Keratinocyte (primary cell): ENCODE results near the gene MAP1LC3B2. TPM values are rescaled to one million over a fixed set of nuclear protein-coding genes. Genes with fewer than 3 reads are reported as not detected.

Experiments
- DNase-seq: peaks from one replicate; pipeline ENCODE4 v3.0.0-alpha.2; 2011; ENCODE audit warnings: low read depth, missing footprints, low spot score
- FAIRE-seq: peaks from 2 replicates; lab custom pipeline; 2011; peaks lifted over from hg19 to GRCh38; lab: Jason Lieb, UNC
- H2AFZ ChIP-seq: 2 replicates; pipeline ENCODE4 v1.6.0; 2012; ENCODE audit warnings: low read length, control low read depth, inconsistent platforms; ENCODE audit not compliant: control insufficient read depth
- H3K27ac ChIP-seq: 2 replicates; pipeline ENCODE4 v1.5.1; 2011; ENCODE audit warnings: low read length; ENCODE audit not compliant: control insufficient read depth, insufficient read depth
- H3K27me3 ChIP-seq: 3 replicates; pipeline ENCODE4 v1.6.0; 2011; ENCODE audit warnings: low read length; ENCODE audit not compliant: control insufficient read depth, insufficient read depth; ENCODE audit errors: extremely low read depth
- H3K36me3 ChIP-seq, 2 experiments: 2 replicates in 1 of 2; 3 replicates in 1 of 2; pipeline ENCODE4 v1.5.1; 2011; ENCODE audit warnings: low read length in 2 of 2, mild to moderate bottlenecking in 1 of 2; ENCODE audit not compliant: control insufficient read depth in 2 of 2, insufficient read depth in 2 of 2; ENCODE audit errors: extremely low read depth in 1 of 2
- H3K4me1 ChIP-seq: 3 replicates; pipeline ENCODE4 v1.5.1; 2011; ENCODE audit warnings: low read length; ENCODE audit not compliant: control insufficient read depth, insufficient read depth; ENCODE audit errors: extremely low read depth
- H3K4me2 ChIP-seq: 3 replicates; pipeline ENCODE4 v1.6.0; 2011; ENCODE audit warnings: low read depth, low read length; ENCODE audit not compliant: control insufficient read depth, insufficient read depth; ENCODE audit errors: extremely low read depth
- H3K4me3 ChIP-seq, 3 experiments: fragments of 200-600 bp in 1 of 3; sonication (generic) in 1 of 3; 2 replicates in 2 of 3; 3 replicates in 1 of 3; pipeline ENCODE4 v1.5.1; 2011 to 2016; ENCODE audit warnings: low read length in 3 of 3, mild to moderate bottlenecking in 3 of 3, control low read depth in 2 of 3, inconsistent platforms in 1 of 3, low read depth in 1 of 3, mixed read lengths in 1 of 3, mixed run types in 1 of 3, moderate library complexity in 1 of 3; ENCODE audit not compliant: control insufficient read depth in 2 of 3, insufficient read depth in 2 of 3; ENCODE audit errors: extremely low read depth in 1 of 3
- H3K79me2 ChIP-seq: 2 replicates; pipeline ENCODE4 v1.6.0; 2012; ENCODE audit warnings: low read length; ENCODE audit not compliant: control insufficient read depth, insufficient read depth
- H3K9ac ChIP-seq: 3 replicates; pipeline ENCODE4 v1.6.0; 2011; ENCODE audit warnings: low read length; ENCODE audit not compliant: control insufficient read depth, insufficient read depth; ENCODE audit errors: extremely low read depth
- H3K9me1 ChIP-seq: 3 replicates; pipeline ENCODE4 v1.6.0; 2011; ENCODE audit warnings: low read length; ENCODE audit not compliant: control insufficient read depth, insufficient read depth; ENCODE audit errors: extremely low read depth
- H3K9me3 ChIP-seq: 2 replicates; pipeline ENCODE4 v1.5.1; 2012; ENCODE audit warnings: low read depth, low read length; ENCODE audit not compliant: control insufficient read depth
- H4K20me1 ChIP-seq: 3 replicates; pipeline ENCODE4 v1.6.0; 2011; ENCODE audit warnings: low read length; ENCODE audit not compliant: control insufficient read depth, insufficient read depth; ENCODE audit errors: extremely low read depth
- CTCF ChIP-seq, 3 experiments: IDR thresholded peaks in 1 of 3; conservative IDR thresholded peaks in 1 of 3; optimal IDR thresholded peaks in 1 of 3; 2 replicates in 2 of 3; 3 replicates in 1 of 3; pipeline versions ENCODE3 to v1.5.1; 2011; ENCODE audit warnings: low read length in 3 of 3, mild to moderate bottlenecking in 3 of 3, moderate library complexity in 2 of 3, control low read depth in 1 of 3, inconsistent platforms in 1 of 3; ENCODE audit not compliant: insufficient read depth in 2 of 3; ENCODE audit errors: extremely low read depth in 1 of 3
- EZH2 ChIP-seq: IDR thresholded peaks from one replicate; pipeline ENCODE4 v1.6.1; 2012; ENCODE audit warnings: inconsistent platforms, mild to moderate bottlenecking, low read length, moderate library complexity
- dilution Hi-C: fragments of 300-500 bp; cut with MboI; formaldehyde crosslinking; loops from one replicate; pipeline ENCODE4 v1.7.0; 2020; ENCODE audit warnings: low sequenced_read_pairs; ENCODE audit not compliant: extremely low pct_ligation_motif_present
- polyA plus RNA-seq, 5 experiments: library from polyadenylated mRNA; depleted of rRNA in 3 of 5; stranded (reverse) in 3 of 5; stranded (forward) in 1 of 5; unstranded in 1 of 5; fragments of >200 nt; gene quantifications; 1 replicate in 1 of 5; 2 replicates in 3 of 5; 3 replicates in 1 of 5; pipeline versions ENCODE4 v1.2.1 to v1.2.3, GENCODE V29; 2011 to 2012; ENCODE audit warnings: missing spikeins in 2 of 5, low read depth in 1 of 5, low replicate concordance in 1 of 5

The MAP1LC3B2 gene
- polyA plus RNA-seq, 1 donor (not counting 4 experiments of a cell fraction or from before 2014, with no cell fraction given): 6.0 TPM

GRCh38 chr12:116604951-116605641 lies 45.9 kb downstream of the MAP1LC3B2 start:
- dilution Hi-C loops: no loop called here
- FAIRE-seq: no peak
- TF ChIP-seq EZH2 (no peak), CTCF (optimal IDR thresholded peaks at IDR 0.05 in 1 of 3, IDR thresholded peaks at IDR 0.05 in 1 of 3, conservative IDR thresholded peaks at IDR 0.05 in 1 of 3; ENCODE audit: extremely low read depth in 1 of 3, insufficient read depth in 2 of 3, low read length in 3 of 3) (no peak)
- Histone ChIP-seq H3K4me3 (no peak overlapping the region), H3K36me3 (no peaks in the 10 kb centered on the region), H3K4me2 (no peak overlapping the region), H3K27me3 (no peaks in the 10 kb centered on the region), H2AFZ (no peak overlapping the region), H3K79me2 (no peaks in the 10 kb centered on the region), H3K9ac (no peak overlapping the region), H3K27ac (no peak overlapping the region), H3K9me1 (no peaks in the 10 kb centered on the region), H3K9me3 (no peaks in the 10 kb centered on the region), H3K4me1 (peaks cover 12% of the 10 kb centered on the region), H4K20me1 (no peaks in the 10 kb centered on the region)
- no peak for DNase-seq

- FAIRE-seq (no peak), DNase-seq (no peak)
- H4K20me1 ChIP-seq: no peaks in the 10 kb centered on the region
- no peak overlapping the region for H3K4me2 ChIP-seq
- no peak for TF ChIP-seq EZH2
- TF ChIP-seq CTCF (optimal IDR thresholded peaks at IDR 0.05 in 1 of 3, IDR thresholded peaks at IDR 0.05 in 1 of 3, conservative IDR thresholded peaks at IDR 0.05 in 1 of 3; ENCODE audit: extremely low read depth in 1 of 3, insufficient read depth in 2 of 3, low read length in 3 of 3): no peak
- H3K9ac ChIP-seq: no peak overlapping the region
- no peaks in the 10 kb centered on the region for H3K9me3 ChIP-seq
- no peaks in the 10 kb centered on the region for H3K9me1 ChIP-seq
- H2AFZ ChIP-seq: no peak overlapping the region
- H3K4me1 ChIP-seq: peaks cover 10% of the 10 kb centered on the region
- no peaks in the 10 kb centered on the region for H3K27me3 ChIP-seq
- no peaks in the 10 kb centered on the region for H3K36me3 ChIP-seq
- H3K4me3 ChIP-seq: no peak overlapping the region
- no peak overlapping the region for H3K27ac ChIP-seq
- no peaks in the 10 kb centered on the region for H3K79me2 ChIP-seq
- dilution Hi-C loops: no loop called here
Measured at GRCh38 chr12:116606397-116606796, 47.2 kb downstream of the MAP1LC3B2 start.
